ENCODE results near the gene GUCD1. TPM values are rescaled to one million over a fixed set of nuclear protein-coding genes. Genes with fewer than 3 reads are reported as not detected.
A peak's percentile ranks its signal among the peaks of the same experiment; 100 is the strongest.

GUCD1 gene
- total and polyA plus RNA-seq, 2 donors from 2014 or later: 111 to 150 TPM

GRCh38 chr22:24504956-24505736 lies 49.8 kb downstream of the GUCD1 start:
- peaks cover 0 to 28% (median 4%) of the 10 kb centered on the region in 3 donors for H3K4me1 ChIP-seq (ENCODE audit: control insufficient read depth in 2 of 3, insufficient read depth in 2 of 3, low read depth in 1 of 3, low read length in 3 of 3)
- no peak for DNase-seq
- FAIRE-seq: no peak
- peaks cover 0 to 12% (median 2%) of the 10 kb centered on the region in 3 donors for H3K36me3 ChIP-seq (ENCODE audit: control insufficient read depth in 2 of 3, insufficient read depth in 3 of 3, low read length in 3 of 3)
- H3K27me3 ChIP-seq (ENCODE audit: control insufficient read depth, insufficient read depth, low read length): no peaks in the 10 kb centered on the region
- intact Hi-C loops (cut with DNase I): loop anchor here (10.0 kb wide), 1 partner anchor 80 kb away; the partner anchor contains the start of gene ADORA2A
- no peak overlapping the region for H3K4me3 ChIP-seq (ENCODE audit: low read length in 3 of 3)
- H3K9me3 ChIP-seq (ENCODE audit: control insufficient read depth in 2 of 3, insufficient read depth in 1 of 3, low read length in 3 of 3): no peaks in the 10 kb centered on the region
- TF ChIP-seq CTCF (IDR thresholded peaks at IDR 0.05; ENCODE audit: borderline replicate concordance, extremely low read depth, insufficient read depth): no peak
- H3K27ac ChIP-seq (ENCODE audit: low read depth in 2 of 2, low read length in 2 of 2): no peak overlapping the region
- no peak overlapping the region for H3K9ac ChIP-seq (ENCODE audit: low read length in 3 of 3)

- H3K4me3 ChIP-seq (ENCODE audit: low read length in 3 of 3): no peak overlapping the region
- peaks cover 0 to 12% (median 2%) of the 10 kb centered on the region in 3 donors for H3K36me3 ChIP-seq (ENCODE audit: control insufficient read depth in 2 of 3, insufficient read depth in 3 of 3, low read length in 3 of 3)
- TF ChIP-seq CTCF (IDR thresholded peaks at IDR 0.05; ENCODE audit: borderline replicate concordance, extremely low read depth, insufficient read depth): no peak
- H3K9ac ChIP-seq (ENCODE audit: low read length in 3 of 3): no peak overlapping the region
- intact Hi-C loops (cut with DNase I): loop anchor here (10.0 kb wide), 1 partner anchor 80 kb away; the partner anchor contains the start of gene ADORA2A
- no peak for FAIRE-seq
- no peaks in the 10 kb centered on the region for H3K9me3 ChIP-seq (ENCODE audit: control insufficient read depth in 2 of 3, insufficient read depth in 1 of 3, low read length in 3 of 3)
- peak in 1 of 5 donors; percentile 21 for DNase-seq
- H3K27ac ChIP-seq (ENCODE audit: low read depth in 2 of 2, low read length in 2 of 2): no peak overlapping the region
- no peaks in the 10 kb centered on the region for H3K27me3 ChIP-seq (ENCODE audit: control insufficient read depth, insufficient read depth, low read length)
- H3K4me1 ChIP-seq (ENCODE audit: control insufficient read depth in 2 of 3, insufficient read depth in 2 of 3, low read depth in 1 of 3, low read length in 3 of 3): peaks cover 0 to 24% (median 6%) of the 10 kb centered on the region in 3 donors
These were observed 50.4 kb downstream of the GUCD1 start for GRCh38 chr22:24504540-24504939.

GRCh38 chr22:24503843-24504338 lies 51.0 kb downstream of the GUCD1 start:
- H3K4me1 ChIP-seq (ENCODE audit: control insufficient read depth in 2 of 3, insufficient read depth in 2 of 3, low read depth in 1 of 3, low read length in 3 of 3): peaks cover 0 to 24% (median 7%) of the 10 kb centered on the region in 3 donors
- no peak for FAIRE-seq
- no peaks in the 10 kb centered on the region for H3K9me3 ChIP-seq (ENCODE audit: control insufficient read depth in 2 of 3, insufficient read depth in 1 of 3, low read length in 3 of 3)
- H3K4me3 ChIP-seq (ENCODE audit: low read length in 3 of 3): no peak overlapping the region
- TF ChIP-seq CTCF (IDR thresholded peaks at IDR 0.05; ENCODE audit: borderline replicate concordance, extremely low read depth, insufficient read depth): no peak
- DNase-seq: peak in 1 of 5 donors; percentile 17
- intact Hi-C loops (cut with DNase I): loop anchor here (10.0 kb wide), 1 partner anchor 79 kb away; the partner anchor contains the start of gene ADORA2A
- no peaks in the 10 kb centered on the region for H3K27me3 ChIP-seq (ENCODE audit: control insufficient read depth, insufficient read depth, low read length)
- no peak overlapping the region for H3K9ac ChIP-seq (ENCODE audit: low read length in 3 of 3)
- H3K27ac ChIP-seq (ENCODE audit: low read depth in 2 of 2, low read length in 2 of 2): no peak overlapping the region
- H3K36me3 ChIP-seq (ENCODE audit: control insufficient read depth in 2 of 3, insufficient read depth in 3 of 3, low read length in 3 of 3): peaks cover 0 to 12% (median 2%) of the 10 kb centered on the region in 3 donors
